Vagina (tissue), 2 donors: ENCODE measurements around the gene PBRM1. TPM values are rescaled to one million over a fixed set of nuclear protein-coding genes. Genes with fewer than 3 reads are reported as not detected.

Source experiments
- DNase-seq, 2 donors: peaks; one replicate each; pipeline ENCODE4 v3.0.0-alpha.2; 2017; ENCODE audit errors: extremely low spot score in 2 of 2
- H3K27ac ChIP-seq: fragments of 200-600 bp; sonication (generic); one replicate; pipeline ENCODE4 v1.5.1; 2019
- H3K27me3 ChIP-seq: fragments of 200-600 bp; sonication (generic); one replicate; pipeline ENCODE4 v1.5.1; 2019
- H3K36me3 ChIP-seq, 2 donors: fragments of 200-600 bp; sonication (generic); one replicate each; pipeline ENCODE4 v1.5.1; 2017 to 2019
- H3K4me1 ChIP-seq: fragments of 200-600 bp; sonication (generic); one replicate; pipeline ENCODE4 v1.5.1; 2019
- H3K4me3 ChIP-seq, 2 donors: fragments of 200-600 bp; sonication (generic); 1 replicate in 1 of 2; 2 replicates in 1 of 2; pipeline ENCODE4 v1.5.1; 2016 to 2019
- H3K9me3 ChIP-seq: fragments of 200-600 bp; sonication (generic); one replicate; pipeline ENCODE4 v1.5.1; 2019
- POLR2A ChIP-seq, 2 donors: fragments of 450-650 bp; IDR thresholded peaks; one replicate each; pipeline ENCODE4 v1.6.1; 2017; ENCODE audit warnings: antibody characterized with exemption in 2 of 2, mild to moderate bottlenecking in 2 of 2, moderate library complexity in 2 of 2
- POLR2AphosphoS5 ChIP-seq, 2 donors: sonication (generic); formaldehyde crosslinking; IDR thresholded peaks; one replicate each; pipeline ENCODE4 v1.9.0; 2017; ENCODE audit warnings: antibody characterized with exemption in 2 of 2, mild to moderate bottlenecking in 2 of 2, low read depth in 1 of 2; ENCODE audit not compliant: insufficient read depth in 1 of 2
- intact Hi-C: fragments of 100-400 bp; cut with DNase I; formaldehyde crosslinking; loops from one replicate; pipeline ENCODE4 v1.15.1; 2023
- total RNA-seq: library from RNA; depleted of rRNA; stranded (reverse); fragments of >200 nt; gene quantifications from one replicate; pipeline ENCODE4 v1.2.3, GENCODE V29; 2016
- TF ChIP-seq, protein P1 (sequence below), 3 experiments: fragments of 450-650 bp in 2 of 3; fragments of 200-600 bp in 1 of 3; sonication (generic) in 1 of 3; IDR thresholded peaks; one replicate each; pipeline ENCODE4 v1.5.1; 2017 to 2019; ENCODE audit warnings: antibody characterized with exemption in 3 of 3, mild to moderate bottlenecking in 2 of 3, moderate library complexity in 2 of 3

Gene PBRM1
- total RNA-seq, 1 donor from 2014 or later, result 64.6 TPM

DNA sequence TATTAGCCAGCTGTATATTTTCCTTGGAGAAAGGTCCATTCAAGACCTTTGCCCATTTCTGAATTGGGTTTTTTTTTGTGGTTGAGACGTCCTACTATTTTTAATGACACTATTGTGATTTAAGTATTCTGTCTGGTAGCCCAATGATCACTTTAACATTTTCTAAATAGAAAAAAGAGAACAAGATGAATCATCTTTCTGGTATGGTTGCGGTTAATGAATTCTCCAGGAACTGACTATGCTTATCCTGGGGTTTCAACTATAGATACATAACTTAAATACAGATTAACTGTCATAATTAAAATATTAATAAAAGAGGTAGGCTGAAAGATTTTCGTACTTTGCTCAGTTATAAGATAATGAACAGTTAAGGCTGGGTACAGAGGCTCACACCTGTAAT is 51.9 kb downstream of the PBRM1 start:
- no peak overlapping the region for H3K27ac ChIP-seq
- DNase-seq, result no peak
- TF ChIP-seq POLR2A (IDR thresholded peaks at IDR 0.05), result no peak
- TF ChIP-seq, protein P1, sequence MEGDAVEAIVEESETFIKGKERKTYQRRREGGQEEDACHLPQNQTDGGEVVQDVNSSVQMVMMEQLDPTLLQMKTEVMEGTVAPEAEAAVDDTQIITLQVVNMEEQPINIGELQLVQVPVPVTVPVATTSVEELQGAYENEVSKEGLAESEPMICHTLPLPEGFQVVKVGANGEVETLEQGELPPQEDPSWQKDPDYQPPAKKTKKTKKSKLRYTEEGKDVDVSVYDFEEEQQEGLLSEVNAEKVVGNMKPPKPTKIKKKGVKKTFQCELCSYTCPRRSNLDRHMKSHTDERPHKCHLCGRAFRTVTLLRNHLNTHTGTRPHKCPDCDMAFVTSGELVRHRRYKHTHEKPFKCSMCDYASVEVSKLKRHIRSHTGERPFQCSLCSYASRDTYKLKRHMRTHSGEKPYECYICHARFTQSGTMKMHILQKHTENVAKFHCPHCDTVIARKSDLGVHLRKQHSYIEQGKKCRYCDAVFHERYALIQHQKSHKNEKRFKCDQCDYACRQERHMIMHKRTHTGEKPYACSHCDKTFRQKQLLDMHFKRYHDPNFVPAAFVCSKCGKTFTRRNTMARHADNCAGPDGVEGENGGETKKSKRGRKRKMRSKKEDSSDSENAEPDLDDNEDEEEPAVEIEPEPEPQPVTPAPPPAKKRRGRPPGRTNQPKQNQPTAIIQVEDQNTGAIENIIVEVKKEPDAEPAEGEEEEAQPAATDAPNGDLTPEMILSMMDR (IDR thresholded peaks at IDR 0.05), result no peak
- TF ChIP-seq POLR2AphosphoS5 (IDR thresholded peaks at IDR 0.05; ENCODE audit: insufficient read depth in 1 of 2, low read depth in 1 of 2), result no peak
- H3K27me3 ChIP-seq, result no peaks in the 10 kb centered on the region
- H3K4me1 ChIP-seq, result no peaks in the 10 kb centered on the region
- intact Hi-C loops, result no loop called here
- peaks cover 0 to 47% of the 10 kb centered on the region in 2 donors for H3K36me3 ChIP-seq
- no peaks in the 10 kb centered on the region for H3K9me3 ChIP-seq
- no peak overlapping the region for H3K4me3 ChIP-seq

GRCh38 chr3:52625041-52625440 is 60.7 kb downstream of the PBRM1 start:
- no peak for DNase-seq
- H3K27ac ChIP-seq, result no peak overlapping the region
- no peaks in the 10 kb centered on the region for H3K9me3 ChIP-seq
- no peaks in the 10 kb centered on the region for H3K27me3 ChIP-seq
- peaks cover 0 to 53% of the 10 kb centered on the region in 2 donors for H3K36me3 ChIP-seq
- intact Hi-C loops, result no loop called here
- H3K4me3 ChIP-seq, result no peak overlapping the region
- H3K4me1 ChIP-seq, result no peaks in the 10 kb centered on the region
- TF ChIP-seq POLR2AphosphoS5 (IDR thresholded peaks at IDR 0.05; ENCODE audit: insufficient read depth in 1 of 2, low read depth in 1 of 2), result no peak
- TF ChIP-seq POLR2A (IDR thresholded peaks at IDR 0.05), result no peak
- TF ChIP-seq, protein P1 (IDR thresholded peaks at IDR 0.05), result no peak

DNA sequence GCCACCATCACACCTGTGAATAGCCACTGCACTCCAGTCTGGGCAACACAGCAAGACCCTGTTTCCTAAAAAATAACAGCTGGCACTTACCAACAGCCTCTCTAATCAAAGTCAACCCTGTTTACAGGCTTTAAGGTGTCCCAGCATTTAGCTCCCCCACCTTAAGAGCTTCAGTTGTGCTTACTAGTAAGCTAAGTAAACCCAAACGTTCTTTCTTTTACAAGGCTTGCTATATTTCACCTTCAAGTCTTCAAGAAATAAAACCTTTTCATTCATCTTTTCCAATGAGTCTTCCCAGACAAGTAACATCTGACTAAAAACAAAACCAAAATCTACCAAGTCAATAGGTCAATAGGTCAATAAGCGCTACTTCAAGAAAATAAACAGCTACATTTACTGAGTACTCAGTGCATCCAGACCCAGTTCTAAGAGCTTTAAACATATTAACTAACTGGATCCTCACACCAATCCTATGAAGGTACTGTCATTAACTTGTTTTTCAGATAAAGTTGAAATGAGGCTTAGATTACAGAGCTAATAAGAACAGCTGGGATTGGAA is 62.4 kb downstream of the PBRM1 start:
- no peak overlapping the region for H3K4me3 ChIP-seq
- no peak overlapping the region for H3K27ac ChIP-seq
- no peaks in the 10 kb centered on the region for H3K27me3 ChIP-seq
- DNase-seq, result no peak
- H3K4me1 ChIP-seq, result no peaks in the 10 kb centered on the region
- no peaks in the 10 kb centered on the region for H3K9me3 ChIP-seq
- TF ChIP-seq POLR2A (IDR thresholded peaks at IDR 0.05) (no peak), POLR2AphosphoS5 (IDR thresholded peaks at IDR 0.05; ENCODE audit: insufficient read depth in 1 of 2, low read depth in 1 of 2) (no peak)
- TF ChIP-seq, protein P1 (IDR thresholded peaks at IDR 0.05), result no peak
- intact Hi-C loops, result no loop called here
- H3K36me3 ChIP-seq, result peaks cover 0 to 48% of the 10 kb centered on the region in 2 donors

GRCh38 chr3:52620580-52620979 is 65.1 kb downstream of the PBRM1 start:
- intact Hi-C loops, result no loop called here
- H3K27me3 ChIP-seq, result no peaks in the 10 kb centered on the region
- H3K4me3 ChIP-seq, result no peak overlapping the region
- DNase-seq, result no peak
- H3K4me1 ChIP-seq, result no peaks in the 10 kb centered on the region
- H3K27ac ChIP-seq, result no peak overlapping the region
- TF ChIP-seq, protein P1 (IDR thresholded peaks at IDR 0.05), result no peak
- TF ChIP-seq POLR2A (IDR thresholded peaks at IDR 0.05), result no peak
- no peak for TF ChIP-seq POLR2AphosphoS5 (IDR thresholded peaks at IDR 0.05; ENCODE audit: insufficient read depth in 1 of 2, low read depth in 1 of 2)
- peaks cover 0 to 41% of the 10 kb centered on the region in 2 donors for H3K36me3 ChIP-seq
- no peaks in the 10 kb centered on the region for H3K9me3 ChIP-seq

DNA sequence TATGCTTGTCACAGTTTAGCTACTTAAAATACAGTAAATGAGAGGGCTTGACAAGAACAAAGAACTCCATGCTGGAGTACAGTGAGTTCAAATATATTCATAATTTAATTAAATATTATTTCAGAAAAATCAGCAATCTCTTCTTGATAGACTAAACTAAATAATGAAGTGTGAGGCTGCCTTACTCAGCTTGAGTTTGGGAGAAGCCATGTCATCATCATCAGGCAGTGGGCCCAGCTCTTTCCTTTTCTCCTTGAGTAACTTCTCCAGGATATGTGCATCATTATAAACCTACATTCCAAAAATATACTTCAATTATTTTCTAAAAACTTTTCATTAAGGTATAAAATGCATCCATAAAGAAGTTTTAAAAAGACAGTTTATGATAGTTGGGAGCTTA is 70.5 kb downstream of the PBRM1 start:
- H3K27ac ChIP-seq, result no peak overlapping the region
- no peaks in the 10 kb centered on the region for H3K4me1 ChIP-seq
- no peak for TF ChIP-seq POLR2AphosphoS5 (IDR thresholded peaks at IDR 0.05; ENCODE audit: insufficient read depth in 1 of 2, low read depth in 1 of 2)
- TF ChIP-seq, protein P1 (IDR thresholded peaks at IDR 0.05), result no peak
- no peak for TF ChIP-seq POLR2A (IDR thresholded peaks at IDR 0.05)
- H3K27me3 ChIP-seq, result no peaks in the 10 kb centered on the region
- H3K36me3 ChIP-seq, result peaks cover 0 to 23% of the 10 kb centered on the region in 2 donors
- H3K9me3 ChIP-seq, result no peaks in the 10 kb centered on the region
- no peak overlapping the region for H3K4me3 ChIP-seq
- intact Hi-C loops, result no loop called here
- no peak for DNase-seq
